ENCODE measurements around the gene NFKBIA. TPM values are rescaled to one million over a fixed set of nuclear protein-coding genes. Genes with fewer than 3 reads are reported as not detected.

The NFKBIA gene
- total RNA-seq, 4 donors from 2014 or later: 362 to 1,916 (median 456) TPM

GRCh38 chr14:35416108-35416750, 11.7 kb upstream of the NFKBIA start:
- 46 to 74% methylated on average over 3 to 5 of the region's 5 CpGs for whole genome bisulfite sequencing, 2 donors (ENCODE audit: low coverage in 1 of 2)
- no peaks in the 10 kb centered on the region for H3K36me3 ChIP-seq
- no peak overlapping the region for H3K4me3 ChIP-seq
- peak; percentile 34 for DNase-seq
- no peaks in the 10 kb centered on the region for H3K27me3 ChIP-seq
- H3K27ac ChIP-seq: peak overlapping the region in 1 of 4 donors; percentile 28
- H3K9me3 ChIP-seq: no peaks in the 10 kb centered on the region
- TF ChIP-seq POLR2AphosphoS5 (IDR thresholded peaks at IDR 0.05) (no peak), EP300 (IDR thresholded peaks at IDR 0.05; ENCODE audit: low read depth) (no peak), POLR2A (IDR thresholded peaks at IDR 0.05) (no peak), CTCF (IDR thresholded peaks at IDR 0.05) (no peak)
- H3K4me1 ChIP-seq: peaks cover 0 to 17% (median 4%) of the 10 kb centered on the region in 4 donors
- intact Hi-C loops (cut with DNase I; ENCODE audit: low total_unique reads) (loop anchor here (5.0 to 10.0 kb wide), 2 partner anchors 151 to 284 kb away; no protein-coding TSS in a partner anchor), in situ Hi-C loops (cut with MboI; ENCODE audit: low pct_ligation_motif_present in 1 of 4, low pct_unique_long_range_greater_than_20kb in 1 of 4, low sequenced_read_pairs in 3 of 4) (loop anchor here in 3 of 4 donors (10.0 to 25.0 kb wide), 5 partner anchors 129 to 704 kb away; partner anchors contain the start of genes BAZ1A (in 1 of the 3), CFL2 (in 1 of the 3), PPP2R3C (in 1 of the 3) and PRORP (in 1 of the 3))

GRCh38 chr14:35414365-35414764, 9.8 kb upstream of the NFKBIA start:
- Histone ChIP-seq H3K27ac (no peak overlapping the region), H3K4me1 (peaks cover 0 to 17% (median 4%) of the 10 kb centered on the region in 4 donors), H3K9me3 (no peaks in the 10 kb centered on the region), H3K36me3 (no peaks in the 10 kb centered on the region), H3K4me3 (no peak overlapping the region), H3K27me3 (no peaks in the 10 kb centered on the region)
- in situ Hi-C loops (cut with MboI; ENCODE audit: low pct_ligation_motif_present in 1 of 4, low pct_unique_long_range_greater_than_20kb in 1 of 4, low sequenced_read_pairs in 3 of 4) (loop anchor here (5.0 to 25.0 kb wide), 8 partner anchors 127 to 702 kb away; partner anchors contain the start of genes BAZ1A (in 1 of the 4), CFL2 (in 1 of the 4), PPP2R3C (in 1 of the 4) and PRORP (in 1 of the 4)), intact Hi-C loops (cut with DNase I; ENCODE audit: low total_unique reads) (loop anchor here (10.0 kb wide), 1 partner anchor 150 kb away; no protein-coding TSS in a partner anchor)
- DNase-seq: no peak
- TF ChIP-seq POLR2A (IDR thresholded peaks at IDR 0.05) (no peak), CTCF (IDR thresholded peaks at IDR 0.05) (no peak), EP300 (IDR thresholded peaks at IDR 0.05; ENCODE audit: low read depth) (no peak), POLR2AphosphoS5 (IDR thresholded peaks at IDR 0.05) (no peak)
- WGBS, 2 donors (ENCODE audit: low coverage in 1 of 2): 27 to 38% methylated on average over 2 to 4 of the region's 4 CpGs

- no peak for DNase-seq
- Histone ChIP-seq H3K4me3 (no peak overlapping the region), H3K27me3 (no peaks in the 10 kb centered on the region), H3K36me3 (no peaks in the 10 kb centered on the region), H3K9me3 (no peaks in the 10 kb centered on the region), H3K4me1 (peaks cover 0 to 17% (median 4%) of the 10 kb centered on the region in 4 donors), H3K27ac (peak overlapping the region in 2 of 4 donors; percentile 24 to 39)
- intact Hi-C loops (cut with DNase I; ENCODE audit: low total_unique reads): loop anchor here (10.0 kb wide), 1 partner anchor 148 kb away; no protein-coding TSS in a partner anchor
- TF ChIP-seq POLR2AphosphoS5 (IDR thresholded peaks at IDR 0.05): no peak
- TF ChIP-seq EP300 (IDR thresholded peaks at IDR 0.05; ENCODE audit: low read depth): no peak
- no peak for TF ChIP-seq CTCF (IDR thresholded peaks at IDR 0.05)
- TF ChIP-seq POLR2A (IDR thresholded peaks at IDR 0.05): no peak
- WGBS, 2 donors (ENCODE audit: low coverage in 1 of 2): 78 to 81% methylated on average over 6 to 12 of the region's 12 CpGs
- in situ Hi-C loops (cut with MboI; ENCODE audit: low pct_ligation_motif_present in 1 of 4, low pct_unique_long_range_greater_than_20kb in 1 of 4, low sequenced_read_pairs in 3 of 4): loop anchor here (5.0 to 25.0 kb wide), 8 partner anchors 125 to 700 kb away; partner anchors contain the start of genes BAZ1A (in 1 of the 4), CFL2 (in 1 of the 4), PPP2R3C (in 1 of the 4) and PRORP (in 1 of the 4)
Measured at GRCh38 chr14:35412272-35413056, 7.9 kb upstream of the NFKBIA start.

All from transverse colon (tissue), 4 donors.